Hepatocyte (in vitro differentiated cells): Measurements from ENCODE around the gene GPR180. TPM values are rescaled to one million over a fixed set of nuclear protein-coding genes. Genes with fewer than 3 reads are reported as not detected.
A peak's percentile ranks its signal among the peaks of the same experiment; 100 is the strongest.

Source experiments
- DNase-seq: peaks from one replicate; pipeline ENCODE4 v3.0.0-alpha.2; 2016; ENCODE audit warnings: low spot score
- H2AFZ ChIP-seq: fragments of 200-600 bp; sonication (generic); 2 replicates; pipeline ENCODE4 v1.6.0; 2016; ENCODE audit warnings: antibody characterized with exemption, mild to moderate bottlenecking
- H3K27ac ChIP-seq: fragments of 200-600 bp; sonication (generic); 2 replicates; pipeline ENCODE4 v1.5.1; 2016; ENCODE audit warnings: mild to moderate bottlenecking
- H3K27me3 ChIP-seq: fragments of 200-600 bp; sonication (generic); 2 replicates; pipeline ENCODE4 v1.6.1; 2016
- H3K36me3 ChIP-seq: fragments of 200-600 bp; sonication (generic); replicated peaks from 2 replicates; pipeline ENCODE4 v1.5.1; 2016; ENCODE audit warnings: low read depth; ENCODE audit not compliant: insufficient read depth
- H3K4me1 ChIP-seq: fragments of 200-600 bp; sonication (generic); 2 replicates; pipeline ENCODE4 v1.5.1; 2016; ENCODE audit warnings: mild to moderate bottlenecking, moderate library complexity; ENCODE audit not compliant: insufficient read depth
- H3K4me2 ChIP-seq: fragments of 200-600 bp; sonication (generic); 2 replicates; pipeline ENCODE4 v1.6.0; 2016
- H3K4me3 ChIP-seq: fragments of 200-600 bp; sonication (generic); 2 replicates; pipeline ENCODE4 v1.5.1; 2016; ENCODE audit warnings: mild to moderate bottlenecking
- H3K79me2 ChIP-seq: fragments of 200-600 bp; sonication (generic); 2 replicates; pipeline ENCODE4 v1.6.0; 2017; ENCODE audit warnings: mild to moderate bottlenecking
- H3K9me2 ChIP-seq: fragments of 200-600 bp; sonication (generic); replicated peaks from 2 replicates; pipeline ENCODE4 v1.6.0; 2017; ENCODE audit warnings: mild to moderate bottlenecking; ENCODE audit not compliant: insufficient read depth
- H3K9me3 ChIP-seq: fragments of 200-600 bp; sonication (generic); 2 replicates; pipeline ENCODE4 v1.5.1; 2016; ENCODE audit warnings: low read depth, mild to moderate bottlenecking
- H4K20me1 ChIP-seq: fragments of 200-600 bp; sonication (generic); 2 replicates; pipeline ENCODE4 v1.6.0; 2016; ENCODE audit warnings: mild to moderate bottlenecking; ENCODE audit not compliant: insufficient read depth, poor library complexity, severe bottlenecking
- CTCF ChIP-seq: fragments of 200-600 bp; sonication (generic); IDR thresholded peaks from 2 replicates; pipeline ENCODE4 v1.5.1; 2016; ENCODE audit warnings: antibody characterized with exemption, mild to moderate bottlenecking; ENCODE audit not compliant: poor library complexity
- EZH2 ChIP-seq: fragments of 200-600 bp; sonication (generic); IDR thresholded peaks from 2 replicates; pipeline ENCODE4 v1.6.1; 2016; ENCODE audit warnings: antibody characterized with exemption, mild to moderate bottlenecking, borderline replicate concordance
- EZH2phosphoT487 ChIP-seq: fragments of 200-600 bp; sonication (generic); IDR thresholded peaks from one replicate; pipeline ENCODE4 v1.6.1; 2018; ENCODE audit warnings: antibody characterized with exemption, mild to moderate bottlenecking, low read depth, moderate library complexity; ENCODE audit not compliant: unreplicated experiment, severe bottlenecking
- WGBS: methylation state at CpG from one replicate; pipeline ENCODE4 v1.1.6; 2016; ENCODE audit warnings: low lambda C conversion rate; ENCODE audit errors: missing lambda C conversion rate; 5-methylcytosine and 5-hydroxymethylcytosine counted together
- polyA plus RNA-seq: library from polyadenylated mRNA; unstranded; fragments of >200 nt; fragmentation: Nextera tagmentation; extraction: Ambion mirVana; gene quantifications from 2 replicates; pipeline ENCODE4 v1.2.1, GENCODE V29; 2016
- total RNA-seq: library from RNA; depleted of rRNA; stranded (reverse); fragments of >200 nt; gene quantifications from 2 replicates; pipeline ENCODE4 v1.2.3, GENCODE V29; 2014

Gene GPR180
- total and polyA plus RNA-seq, 2 experiments from 2014 or later: 5.6 to 12.9 TPM

- Histone ChIP-seq H3K36me3 (no peaks in the 10 kb centered on the region), H4K20me1 (no peaks in the 10 kb centered on the region), H2AFZ (peak within 1 kb of the TSS; percentile 92), H3K79me2 (peaks cover 40% of the 10 kb centered on the region), H3K4me3 (peak within 1 kb of the TSS; percentile 88), H3K9me2 (no peaks in the 10 kb centered on the region), H3K27me3 (no peaks in the 10 kb centered on the region), H3K4me2 (peak within 1 kb of the TSS; percentile 95), H3K27ac (peak within 1 kb of the TSS; percentile 81), H3K9me3 (no peaks in the 10 kb centered on the region), H3K4me1 (peaks cover 16% of the 10 kb centered on the region)
- no peak for TF ChIP-seq CTCF
- no peak for TF ChIP-seq EZH2phosphoT487
- TF ChIP-seq EZH2: no peak
- WGBS: 2% methylated on average over 40 of the region's 41 CpGs
- peak; percentile 94 for DNase-seq
Measured at GRCh38 chr13:94595950-94596574, 5.6 kb upstream of the GPR180 start, which contains the start of gene TGDS. TGDS (minus strand) TSS chr13:94596152; CDS start chr13:94596136, 16 bp downstream.

- H3K27ac ChIP-seq: no peak overlapping the region
- no peak for TF ChIP-seq EZH2phosphoT487
- no peak for TF ChIP-seq CTCF
- no peak for TF ChIP-seq EZH2
- WGBS: 79% methylated on average over 20 of the region's 20 CpGs
- peak overlapping the region; percentile 95 for H3K4me2 ChIP-seq
- H3K36me3 ChIP-seq: no peaks in the 10 kb centered on the region
- peak overlapping the region; percentile 88 for H3K4me3 ChIP-seq
- H3K79me2 ChIP-seq: peaks cover 36% of the 10 kb centered on the region
- no peak for DNase-seq
- H3K9me3 ChIP-seq: no peaks in the 10 kb centered on the region
- H3K27me3 ChIP-seq: no peaks in the 10 kb centered on the region
- H3K9me2 ChIP-seq: no peaks in the 10 kb centered on the region
- H3K4me1 ChIP-seq: peaks cover 16% of the 10 kb centered on the region
- no peaks in the 10 kb centered on the region for H4K20me1 ChIP-seq
- H2AFZ ChIP-seq: peak overlapping the region; percentile 92
Measured at GRCh38 chr13:94596575-94596971, 5.1 kb upstream of the GPR180 start.

- no peaks in the 10 kb centered on the region for H3K27me3 ChIP-seq
- H3K4me2 ChIP-seq: no peak overlapping the region
- no peaks in the 10 kb centered on the region for H3K9me3 ChIP-seq
- peaks cover 35% of the 10 kb centered on the region for H3K79me2 ChIP-seq
- H4K20me1 ChIP-seq: no peaks in the 10 kb centered on the region
- WGBS: 97% methylated on average over 3 of the region's 3 CpGs
- peaks cover 22% of the 10 kb centered on the region for H3K4me1 ChIP-seq
- H3K36me3 ChIP-seq: no peaks in the 10 kb centered on the region
- H3K4me3 ChIP-seq: no peak overlapping the region
- TF ChIP-seq EZH2phosphoT487: no peak
- TF ChIP-seq CTCF: no peak
- TF ChIP-seq EZH2: no peak
- H3K9me2 ChIP-seq: no peaks in the 10 kb centered on the region
- H3K27ac ChIP-seq: no peak overlapping the region
- DNase-seq: no peak
- H2AFZ ChIP-seq: no peak overlapping the region
Measured at GRCh38 chr13:94598281-94598680, 3.4 kb upstream of the GPR180 start.
